Esophagus muscularis mucosa (tissue), 3 donors: ENCODE results near the gene GALNT1.

Source experiments
- CTCF ChIP-seq, 3 experiments: fragments of 200-600 bp in 2 of 3; fragments of 450-650 bp in 1 of 3; sonication (generic) in 2 of 3; IDR thresholded peaks; one replicate each; pipeline ENCODE4 v1.5.1; 2017 to 2019; ENCODE audit warnings: antibody characterized with exemption in 3 of 3, mild to moderate bottlenecking in 2 of 3, moderate library complexity in 1 of 3
- POLR2A ChIP-seq: fragments of 450-650 bp; IDR thresholded peaks from one replicate; pipeline ENCODE4 v1.6.1; 2017; ENCODE audit warnings: antibody characterized with exemption, moderate library complexity, mild to moderate bottlenecking, low read depth

- TF ChIP-seq POLR2A, result no peak
- TF ChIP-seq CTCF (IDR thresholded peaks at IDR 0.05), result no peak
Measured at GRCh38 chr18:35593859-35594258, 12.3 kb downstream of the GALNT1 start.
